ENCODE results near the gene PTGDR. TPM values are rescaled to one million over a fixed set of nuclear protein-coding genes. Genes with fewer than 3 reads are reported as not detected.

Gene PTGDR
- polyA plus RNA-seq, 1 donor from 2014 or later: 0.10 TPM

DNA sequence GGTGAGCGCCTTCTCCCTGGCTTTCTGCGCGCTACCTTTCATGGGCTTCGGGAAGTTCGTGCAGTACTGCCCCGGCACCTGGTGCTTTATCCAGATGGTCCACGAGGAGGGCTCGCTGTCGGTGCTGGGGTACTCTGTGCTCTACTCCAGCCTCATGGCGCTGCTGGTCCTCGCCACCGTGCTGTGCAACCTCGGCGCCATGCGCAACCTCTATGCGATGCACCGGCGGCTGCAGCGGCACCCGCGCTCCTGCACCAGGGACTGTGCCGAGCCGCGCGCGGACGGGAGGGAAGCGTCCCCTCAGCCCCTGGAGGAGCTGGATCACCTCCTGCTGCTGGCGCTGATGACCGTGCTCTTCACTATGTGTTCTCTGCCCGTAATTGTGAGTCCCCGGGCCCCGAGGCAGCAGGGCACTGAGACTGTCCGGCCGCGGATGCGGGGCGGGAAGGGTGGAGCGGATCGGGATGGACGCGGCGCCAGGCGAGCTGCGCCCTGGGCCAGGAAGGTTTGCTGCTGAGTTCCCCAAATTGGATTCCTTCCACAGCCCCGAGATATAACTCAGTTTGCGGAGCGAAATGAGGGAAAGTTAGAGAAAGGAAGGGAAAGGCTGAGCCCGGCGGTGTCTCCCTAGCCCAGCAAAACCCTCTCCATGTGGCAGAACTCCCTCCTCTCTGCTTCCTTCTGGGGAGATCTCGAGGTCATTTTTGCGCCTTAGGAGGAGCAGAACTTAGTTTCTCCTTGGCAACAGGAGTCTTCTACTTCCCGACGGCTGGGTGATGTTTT, 972 bp downstream of the PTGDR start (continued):
- TF ChIP-seq, protein P1, sequence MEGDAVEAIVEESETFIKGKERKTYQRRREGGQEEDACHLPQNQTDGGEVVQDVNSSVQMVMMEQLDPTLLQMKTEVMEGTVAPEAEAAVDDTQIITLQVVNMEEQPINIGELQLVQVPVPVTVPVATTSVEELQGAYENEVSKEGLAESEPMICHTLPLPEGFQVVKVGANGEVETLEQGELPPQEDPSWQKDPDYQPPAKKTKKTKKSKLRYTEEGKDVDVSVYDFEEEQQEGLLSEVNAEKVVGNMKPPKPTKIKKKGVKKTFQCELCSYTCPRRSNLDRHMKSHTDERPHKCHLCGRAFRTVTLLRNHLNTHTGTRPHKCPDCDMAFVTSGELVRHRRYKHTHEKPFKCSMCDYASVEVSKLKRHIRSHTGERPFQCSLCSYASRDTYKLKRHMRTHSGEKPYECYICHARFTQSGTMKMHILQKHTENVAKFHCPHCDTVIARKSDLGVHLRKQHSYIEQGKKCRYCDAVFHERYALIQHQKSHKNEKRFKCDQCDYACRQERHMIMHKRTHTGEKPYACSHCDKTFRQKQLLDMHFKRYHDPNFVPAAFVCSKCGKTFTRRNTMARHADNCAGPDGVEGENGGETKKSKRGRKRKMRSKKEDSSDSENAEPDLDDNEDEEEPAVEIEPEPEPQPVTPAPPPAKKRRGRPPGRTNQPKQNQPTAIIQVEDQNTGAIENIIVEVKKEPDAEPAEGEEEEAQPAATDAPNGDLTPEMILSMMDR (IDR thresholded peaks at IDR 0.05; ENCODE audit: poor library complexity, severe bottlenecking): no peak
- TF ChIP-seq EP300 (conservative IDR thresholded peaks at IDR 0.05; ENCODE audit: poor library complexity, severe bottlenecking): no peak
- no peak for TF ChIP-seq POLR2AphosphoS5 (IDR thresholded peaks at IDR 0.05)

DNA sequence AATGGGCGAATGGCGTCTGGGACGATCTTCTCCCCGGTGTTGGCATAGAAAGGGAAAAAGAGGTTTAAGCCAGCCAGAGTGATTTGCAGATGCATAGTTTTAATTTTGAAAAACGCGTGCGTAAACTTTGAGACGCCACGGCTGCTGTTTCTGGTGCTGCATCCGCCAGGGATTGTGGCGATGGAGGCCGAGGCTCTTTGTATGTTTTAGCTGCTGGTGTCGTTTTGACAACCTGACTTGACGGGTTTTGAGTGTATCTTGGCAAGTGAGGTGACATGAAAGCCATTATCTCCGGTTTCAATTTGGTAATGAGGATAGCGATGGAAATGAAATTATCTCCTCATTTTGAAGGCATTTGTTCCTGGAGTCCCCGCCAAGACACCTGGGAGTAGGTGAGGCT, 1.6 kb downstream of the PTGDR start:
- Histone ChIP-seq H3K4me2 (ENCODE audit: low read length) (no peak overlapping the region), H3K36me3 (ENCODE audit: insufficient read depth, low read length) (no peaks in the 10 kb centered on the region), H3F3A (ENCODE audit: insufficient read depth, low read length, poor library complexity, severe bottlenecking) (no peaks in the 10 kb centered on the region), H3K27me3 (ENCODE audit: insufficient read depth, low read depth, low read length) (peaks cover 54% of the 10 kb centered on the region), H4K20me1 (ENCODE audit: insufficient read depth) (no peaks in the 10 kb centered on the region), H3K9me3 (ENCODE audit: low read length) (no peaks in the 10 kb centered on the region), H2AFZ (ENCODE audit: low read depth, low read length) (no peak overlapping the region), H3K9me2 (ENCODE audit: insufficient read depth, low read length) (no peaks in the 10 kb centered on the region), H3K9ac (ENCODE audit: low read length) (no peak overlapping the region), H3K27ac (ENCODE audit: low read length) (no peak overlapping the region), H3K4me3 (ENCODE audit: low read length) (no peak overlapping the region), H3K79me2 (replicated peaks; ENCODE audit: insufficient read depth, low read length) (no peaks in the 10 kb centered on the region)
- TF ChIP-seq POLR2AphosphoS5 (IDR thresholded peaks at IDR 0.05): peak; percentile 78
- TF ChIP-seq EZH2 (IDR thresholded peaks at IDR 0.05; ENCODE audit: borderline replicate concordance, insufficient read depth, low read length, poor library complexity, severe bottlenecking): no peak
- peak; percentile 65 for TF ChIP-seq EP300 (conservative IDR thresholded peaks at IDR 0.05; ENCODE audit: poor library complexity, severe bottlenecking)
- TF ChIP-seq MXI1 (conservative IDR thresholded peaks at IDR 0.05; ENCODE audit: poor library complexity, severe bottlenecking): no peak
- TF ChIP-seq, protein P2, sequence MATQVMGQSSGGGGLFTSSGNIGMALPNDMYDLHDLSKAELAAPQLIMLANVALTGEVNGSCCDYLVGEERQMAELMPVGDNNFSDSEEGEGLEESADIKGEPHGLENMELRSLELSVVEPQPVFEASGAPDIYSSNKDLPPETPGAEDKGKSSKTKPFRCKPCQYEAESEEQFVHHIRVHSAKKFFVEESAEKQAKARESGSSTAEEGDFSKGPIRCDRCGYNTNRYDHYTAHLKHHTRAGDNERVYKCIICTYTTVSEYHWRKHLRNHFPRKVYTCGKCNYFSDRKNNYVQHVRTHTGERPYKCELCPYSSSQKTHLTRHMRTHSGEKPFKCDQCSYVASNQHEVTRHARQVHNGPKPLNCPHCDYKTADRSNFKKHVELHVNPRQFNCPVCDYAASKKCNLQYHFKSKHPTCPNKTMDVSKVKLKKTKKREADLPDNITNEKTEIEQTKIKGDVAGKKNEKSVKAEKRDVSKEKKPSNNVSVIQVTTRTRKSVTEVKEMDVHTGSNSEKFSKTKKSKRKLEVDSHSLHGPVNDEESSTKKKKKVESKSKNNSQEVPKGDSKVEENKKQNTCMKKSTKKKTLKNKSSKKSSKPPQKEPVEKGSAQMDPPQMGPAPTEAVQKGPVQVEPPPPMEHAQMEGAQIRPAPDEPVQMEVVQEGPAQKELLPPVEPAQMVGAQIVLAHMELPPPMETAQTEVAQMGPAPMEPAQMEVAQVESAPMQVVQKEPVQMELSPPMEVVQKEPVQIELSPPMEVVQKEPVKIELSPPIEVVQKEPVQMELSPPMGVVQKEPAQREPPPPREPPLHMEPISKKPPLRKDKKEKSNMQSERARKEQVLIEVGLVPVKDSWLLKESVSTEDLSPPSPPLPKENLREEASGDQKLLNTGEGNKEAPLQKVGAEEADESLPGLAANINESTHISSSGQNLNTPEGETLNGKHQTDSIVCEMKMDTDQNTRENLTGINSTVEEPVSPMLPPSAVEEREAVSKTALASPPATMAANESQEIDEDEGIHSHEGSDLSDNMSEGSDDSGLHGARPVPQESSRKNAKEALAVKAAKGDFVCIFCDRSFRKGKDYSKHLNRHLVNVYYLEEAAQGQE (IDR thresholded peaks at IDR 0.05; ENCODE audit: borderline replicate concordance): no peak

DNA sequence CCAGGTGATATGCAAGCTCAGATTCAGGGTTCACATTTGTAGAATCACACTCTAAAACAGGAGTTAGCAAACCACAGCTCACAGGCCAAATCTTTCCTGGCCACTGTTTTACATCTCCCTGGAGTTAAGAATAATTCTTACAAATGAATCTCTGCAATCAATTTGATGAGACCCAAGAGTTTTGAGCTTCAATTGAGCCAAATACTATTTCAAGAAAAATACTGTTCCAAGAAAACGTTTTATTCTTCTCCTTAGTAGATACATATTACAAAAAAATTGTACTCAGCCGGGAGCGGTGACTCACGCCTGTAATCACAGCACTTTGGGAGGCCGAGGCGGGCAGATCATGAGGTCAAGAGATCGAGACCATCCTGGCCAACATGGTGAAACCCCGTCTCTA, 2.5 kb downstream of the PTGDR start:
- H3K9me2 ChIP-seq (ENCODE audit: insufficient read depth, low read length): no peaks in the 10 kb centered on the region
- H3K27me3 ChIP-seq (ENCODE audit: insufficient read depth, low read depth, low read length): peaks cover 54% of the 10 kb centered on the region
- no peak overlapping the region for H3K4me3 ChIP-seq (ENCODE audit: low read length)
- no peak overlapping the region for H2AFZ ChIP-seq (ENCODE audit: low read depth, low read length)
- no peak for TF ChIP-seq MXI1 (conservative IDR thresholded peaks at IDR 0.05; ENCODE audit: poor library complexity, severe bottlenecking)
- TF ChIP-seq POLR2AphosphoS5 (IDR thresholded peaks at IDR 0.05): no peak
- no peak for TF ChIP-seq EZH2 (IDR thresholded peaks at IDR 0.05; ENCODE audit: borderline replicate concordance, insufficient read depth, low read length, poor library complexity, severe bottlenecking)
- TF ChIP-seq TAF1 (IDR thresholded peaks at IDR 0.05; ENCODE audit: low read depth): no peak
- TF ChIP-seq EP300 (conservative IDR thresholded peaks at IDR 0.05; ENCODE audit: poor library complexity, severe bottlenecking): no peak
- no peak for TF ChIP-seq SMC3 (conservative IDR thresholded peaks at IDR 0.05; ENCODE audit: poor library complexity)
- TF ChIP-seq, protein P2 (IDR thresholded peaks at IDR 0.05; ENCODE audit: borderline replicate concordance): no peak
- no peak for TF ChIP-seq RAD21 (conservative IDR thresholded peaks at IDR 0.05)
- TF ChIP-seq, protein P1 (IDR thresholded peaks at IDR 0.05; ENCODE audit: poor library complexity, severe bottlenecking): no peak
- H3K9me3 ChIP-seq (ENCODE audit: low read length): no peaks in the 10 kb centered on the region
- no peak overlapping the region for H3K27ac ChIP-seq (ENCODE audit: low read length)
- no peaks in the 10 kb centered on the region for H3F3A ChIP-seq (ENCODE audit: insufficient read depth, low read length, poor library complexity, severe bottlenecking)
- H3K4me2 ChIP-seq (ENCODE audit: low read length): no peak overlapping the region
- H3K36me3 ChIP-seq (ENCODE audit: insufficient read depth, low read length): no peaks in the 10 kb centered on the region
- no peaks in the 10 kb centered on the region for H4K20me1 ChIP-seq (ENCODE audit: insufficient read depth)
- no peaks in the 10 kb centered on the region for H3K79me2 ChIP-seq (replicated peaks; ENCODE audit: insufficient read depth, low read length)
- no peak overlapping the region for H3K9ac ChIP-seq (ENCODE audit: low read length)
